Neural cell (in vitro differentiated cells): ENCODE data around the gene FCHO1.
A peak's percentile ranks its signal among the peaks of the same experiment; 100 is the strongest.

Experiments used
- EP300 ChIP-seq: fragments of 450-650 bp; conservative IDR thresholded peaks from 2 replicates; pipeline ENCODE4 v1.6.1; 2014; ENCODE audit warnings: antibody characterized with exemption, mild to moderate bottlenecking, moderate library complexity; ENCODE audit not compliant: poor library complexity, severe bottlenecking
- EZH2 ChIP-seq: fragments of 200-600, 300-800 bp; shearing (Covaris generic), sonication (generic); IDR thresholded peaks from 2 replicates; pipeline ENCODE4 v1.6.1; 2014; ENCODE audit warnings: antibody characterized with exemption, low read length, borderline replicate concordance, mild to moderate bottlenecking; ENCODE audit not compliant: insufficient read depth, poor library complexity, severe bottlenecking
- MXI1 ChIP-seq: fragments of 450-650 bp; conservative IDR thresholded peaks from 2 replicates; pipeline ENCODE4 v1.6.1; 2014; ENCODE audit warnings: antibody characterized with exemption, mild to moderate bottlenecking; ENCODE audit not compliant: poor library complexity, severe bottlenecking
- POLR2AphosphoS5 ChIP-seq: IDR thresholded peaks from 2 replicates; pipeline ENCODE4 v1.6.1; 2012
- RAD21 ChIP-seq: fragments of 450-650 bp; conservative IDR thresholded peaks from 2 replicates; pipeline ENCODE4 v1.6.1; 2014; ENCODE audit warnings: antibody characterized with exemption, mild to moderate bottlenecking, moderate library complexity
- SMC3 ChIP-seq: fragments of 450-650 bp; conservative IDR thresholded peaks from 2 replicates; pipeline ENCODE4 v1.6.1; 2014; ENCODE audit warnings: antibody characterized with exemption, mild to moderate bottlenecking, moderate library complexity; ENCODE audit not compliant: poor library complexity
- TAF1 ChIP-seq: IDR thresholded peaks from 2 replicates; pipeline ENCODE4 v1.6.1; 2012; ENCODE audit warnings: low read depth
- TF ChIP-seq, protein P1 (sequence below): fragments of 450-650 bp; IDR thresholded peaks from 2 replicates; pipeline ENCODE4 v1.5.1; 2014; ENCODE audit warnings: antibody characterized with exemption, mild to moderate bottlenecking, moderate library complexity; ENCODE audit not compliant: poor library complexity, severe bottlenecking
- TF ChIP-seq, protein P2 (sequence below): IDR thresholded peaks from 2 replicates; pipeline ENCODE4 v1.6.1; 2012; ENCODE audit warnings: borderline replicate concordance

DNA sequence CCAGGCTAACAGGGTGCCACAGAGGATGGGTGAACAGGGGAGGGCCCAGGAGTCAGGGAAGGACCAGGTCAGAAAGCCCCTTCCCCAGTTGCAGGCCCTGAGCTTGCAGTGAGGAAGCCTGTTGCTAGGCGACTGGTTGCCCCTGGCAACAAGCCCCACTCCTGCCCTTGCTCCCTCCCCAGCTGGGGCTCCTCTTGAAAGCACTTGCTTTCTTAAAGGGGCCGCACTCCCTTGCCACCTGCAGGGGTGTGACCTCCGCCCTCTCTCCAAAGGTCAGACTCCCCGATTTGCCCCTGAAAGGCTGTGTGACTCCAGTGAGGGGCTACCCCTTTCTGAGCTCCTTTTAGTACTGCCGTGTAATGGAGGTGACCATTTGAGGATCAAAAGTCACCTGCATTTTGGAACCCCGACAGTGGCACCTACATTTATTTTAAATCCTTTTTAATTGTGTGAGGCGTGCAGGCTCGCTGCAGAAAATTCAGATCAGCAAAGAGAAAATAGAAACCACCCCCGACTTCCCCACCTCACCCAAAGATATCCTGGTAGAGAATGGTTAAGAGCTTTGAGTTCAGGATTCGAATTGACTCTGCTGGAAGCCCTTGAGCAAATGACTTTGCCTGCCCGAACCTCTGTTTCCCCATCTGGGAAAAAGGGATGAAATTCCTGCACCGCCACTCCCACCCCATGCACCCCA lies 4.8 kb downstream of the FCHO1 start:
- TF ChIP-seq, protein P1, sequence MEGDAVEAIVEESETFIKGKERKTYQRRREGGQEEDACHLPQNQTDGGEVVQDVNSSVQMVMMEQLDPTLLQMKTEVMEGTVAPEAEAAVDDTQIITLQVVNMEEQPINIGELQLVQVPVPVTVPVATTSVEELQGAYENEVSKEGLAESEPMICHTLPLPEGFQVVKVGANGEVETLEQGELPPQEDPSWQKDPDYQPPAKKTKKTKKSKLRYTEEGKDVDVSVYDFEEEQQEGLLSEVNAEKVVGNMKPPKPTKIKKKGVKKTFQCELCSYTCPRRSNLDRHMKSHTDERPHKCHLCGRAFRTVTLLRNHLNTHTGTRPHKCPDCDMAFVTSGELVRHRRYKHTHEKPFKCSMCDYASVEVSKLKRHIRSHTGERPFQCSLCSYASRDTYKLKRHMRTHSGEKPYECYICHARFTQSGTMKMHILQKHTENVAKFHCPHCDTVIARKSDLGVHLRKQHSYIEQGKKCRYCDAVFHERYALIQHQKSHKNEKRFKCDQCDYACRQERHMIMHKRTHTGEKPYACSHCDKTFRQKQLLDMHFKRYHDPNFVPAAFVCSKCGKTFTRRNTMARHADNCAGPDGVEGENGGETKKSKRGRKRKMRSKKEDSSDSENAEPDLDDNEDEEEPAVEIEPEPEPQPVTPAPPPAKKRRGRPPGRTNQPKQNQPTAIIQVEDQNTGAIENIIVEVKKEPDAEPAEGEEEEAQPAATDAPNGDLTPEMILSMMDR, result no peak
- TF ChIP-seq, protein P2, sequence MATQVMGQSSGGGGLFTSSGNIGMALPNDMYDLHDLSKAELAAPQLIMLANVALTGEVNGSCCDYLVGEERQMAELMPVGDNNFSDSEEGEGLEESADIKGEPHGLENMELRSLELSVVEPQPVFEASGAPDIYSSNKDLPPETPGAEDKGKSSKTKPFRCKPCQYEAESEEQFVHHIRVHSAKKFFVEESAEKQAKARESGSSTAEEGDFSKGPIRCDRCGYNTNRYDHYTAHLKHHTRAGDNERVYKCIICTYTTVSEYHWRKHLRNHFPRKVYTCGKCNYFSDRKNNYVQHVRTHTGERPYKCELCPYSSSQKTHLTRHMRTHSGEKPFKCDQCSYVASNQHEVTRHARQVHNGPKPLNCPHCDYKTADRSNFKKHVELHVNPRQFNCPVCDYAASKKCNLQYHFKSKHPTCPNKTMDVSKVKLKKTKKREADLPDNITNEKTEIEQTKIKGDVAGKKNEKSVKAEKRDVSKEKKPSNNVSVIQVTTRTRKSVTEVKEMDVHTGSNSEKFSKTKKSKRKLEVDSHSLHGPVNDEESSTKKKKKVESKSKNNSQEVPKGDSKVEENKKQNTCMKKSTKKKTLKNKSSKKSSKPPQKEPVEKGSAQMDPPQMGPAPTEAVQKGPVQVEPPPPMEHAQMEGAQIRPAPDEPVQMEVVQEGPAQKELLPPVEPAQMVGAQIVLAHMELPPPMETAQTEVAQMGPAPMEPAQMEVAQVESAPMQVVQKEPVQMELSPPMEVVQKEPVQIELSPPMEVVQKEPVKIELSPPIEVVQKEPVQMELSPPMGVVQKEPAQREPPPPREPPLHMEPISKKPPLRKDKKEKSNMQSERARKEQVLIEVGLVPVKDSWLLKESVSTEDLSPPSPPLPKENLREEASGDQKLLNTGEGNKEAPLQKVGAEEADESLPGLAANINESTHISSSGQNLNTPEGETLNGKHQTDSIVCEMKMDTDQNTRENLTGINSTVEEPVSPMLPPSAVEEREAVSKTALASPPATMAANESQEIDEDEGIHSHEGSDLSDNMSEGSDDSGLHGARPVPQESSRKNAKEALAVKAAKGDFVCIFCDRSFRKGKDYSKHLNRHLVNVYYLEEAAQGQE, result no peak
- no peak for TF ChIP-seq EP300
- TF ChIP-seq RAD21, result no peak
- TF ChIP-seq POLR2AphosphoS5, result no peak
- no peak for TF ChIP-seq EZH2
- TF ChIP-seq TAF1, result no peak
- peak; percentile 73 for TF ChIP-seq MXI1
- TF ChIP-seq SMC3, result no peak
